Hypothalamus (tissue), 51 donors: ENCODE results near the gene TNFSF13B.
"Not testable (repeated sequence)": the region's sequence is repeated elsewhere in the genome, so short reads cannot be mapped to it uniquely, and the experiment has no call there.

Experiments
- DNase-seq, 51 donors: peaks; one replicate each; lab custom pipeline; 2025; lab: John Stamatoyannopoulos, UW

TNFSF13B gene

DNA sequence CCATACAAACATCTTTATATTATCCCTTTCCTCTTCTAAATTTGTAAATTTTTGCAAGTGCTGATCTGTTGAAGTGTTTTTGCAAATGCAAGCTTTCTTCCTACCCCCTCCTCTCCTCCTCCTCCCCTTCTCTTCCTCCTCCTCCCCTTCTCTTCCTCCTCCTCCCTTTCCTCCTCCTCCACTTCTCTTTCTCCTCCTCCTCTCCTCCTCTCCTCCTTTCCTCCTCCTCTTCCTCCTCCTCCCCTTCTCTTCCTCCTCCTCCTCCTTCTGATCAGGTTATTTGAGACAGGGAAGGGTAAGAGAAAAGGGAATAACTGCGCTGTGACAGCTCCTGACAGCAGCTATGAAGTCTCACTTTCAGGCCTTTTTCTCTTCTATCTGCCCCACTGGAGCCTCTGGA is 8.9 kb downstream of the TNFSF13B start:
- DNase-seq: no peak

DNA sequence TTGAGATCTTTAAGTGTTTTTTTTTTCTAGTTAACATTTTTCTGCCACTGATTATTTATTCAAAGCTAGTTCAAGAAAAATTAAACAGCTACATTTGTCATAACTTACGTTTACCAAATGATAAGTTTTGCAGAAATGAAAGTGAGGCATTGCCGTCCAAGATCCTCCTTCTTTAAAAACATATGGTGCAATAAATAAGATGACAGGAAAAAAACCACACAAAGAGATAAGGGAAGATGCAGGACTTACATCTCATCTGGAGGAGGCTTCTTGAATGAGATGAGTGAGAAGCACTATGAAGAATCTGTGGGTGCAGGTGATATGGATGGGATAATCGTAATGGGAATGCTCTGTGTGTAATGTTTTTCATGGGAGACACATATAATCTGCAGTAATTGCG is 12.4 kb downstream of the TNFSF13B start:
- DNase-seq: no peak

GRCh38 chr13:108283110-108283509 is 13.6 kb downstream of the TNFSF13B start:
- no peak for DNase-seq

- no peak for DNase-seq
Measured at GRCh38 chr13:108288741-108289140, 19.2 kb downstream of the TNFSF13B start.

DNA sequence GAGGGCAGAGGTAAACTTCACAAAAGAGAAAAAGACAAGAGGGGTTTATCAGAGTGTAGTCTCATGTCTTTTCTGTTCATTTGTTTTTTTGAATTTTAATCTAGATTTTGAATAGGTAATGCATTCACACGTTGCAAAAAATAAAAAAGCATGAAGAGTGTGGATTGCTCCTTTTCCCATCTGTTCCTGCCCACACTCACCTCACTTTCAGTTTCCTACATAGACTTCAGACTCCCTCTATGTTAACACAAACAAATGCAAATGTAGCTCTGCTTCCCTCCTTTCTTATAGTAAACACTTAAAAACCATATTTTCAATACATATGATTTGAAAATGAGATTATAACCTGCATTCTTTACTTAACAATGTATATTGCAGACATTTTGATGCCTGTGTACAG is 20.3 kb downstream of the TNFSF13B start:
- DNase-seq: no peak

DNA sequence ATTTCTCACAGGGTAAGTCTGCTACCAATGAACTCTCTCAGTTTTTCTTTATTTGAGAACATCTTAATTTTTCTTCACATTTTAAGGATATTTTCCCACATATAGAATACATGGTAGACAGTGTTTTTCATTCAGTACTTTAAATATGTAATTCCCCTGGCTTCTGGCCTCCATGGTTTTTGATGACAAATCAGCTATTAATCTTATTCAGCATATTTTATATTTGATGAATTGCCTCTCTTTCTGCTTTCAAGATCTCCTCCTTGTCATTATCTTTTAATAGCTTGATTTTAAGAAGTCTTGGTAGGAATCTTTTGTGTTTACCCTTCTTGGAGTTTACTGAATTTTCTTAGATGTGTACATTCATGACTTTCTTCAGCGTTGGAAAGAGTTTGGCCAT is 27.6 kb downstream of the TNFSF13B start:
- no peak for DNase-seq

GRCh38 chr13:108302279-108302678 is 32.8 kb downstream of the TNFSF13B start:
- no peak for DNase-seq

DNA sequence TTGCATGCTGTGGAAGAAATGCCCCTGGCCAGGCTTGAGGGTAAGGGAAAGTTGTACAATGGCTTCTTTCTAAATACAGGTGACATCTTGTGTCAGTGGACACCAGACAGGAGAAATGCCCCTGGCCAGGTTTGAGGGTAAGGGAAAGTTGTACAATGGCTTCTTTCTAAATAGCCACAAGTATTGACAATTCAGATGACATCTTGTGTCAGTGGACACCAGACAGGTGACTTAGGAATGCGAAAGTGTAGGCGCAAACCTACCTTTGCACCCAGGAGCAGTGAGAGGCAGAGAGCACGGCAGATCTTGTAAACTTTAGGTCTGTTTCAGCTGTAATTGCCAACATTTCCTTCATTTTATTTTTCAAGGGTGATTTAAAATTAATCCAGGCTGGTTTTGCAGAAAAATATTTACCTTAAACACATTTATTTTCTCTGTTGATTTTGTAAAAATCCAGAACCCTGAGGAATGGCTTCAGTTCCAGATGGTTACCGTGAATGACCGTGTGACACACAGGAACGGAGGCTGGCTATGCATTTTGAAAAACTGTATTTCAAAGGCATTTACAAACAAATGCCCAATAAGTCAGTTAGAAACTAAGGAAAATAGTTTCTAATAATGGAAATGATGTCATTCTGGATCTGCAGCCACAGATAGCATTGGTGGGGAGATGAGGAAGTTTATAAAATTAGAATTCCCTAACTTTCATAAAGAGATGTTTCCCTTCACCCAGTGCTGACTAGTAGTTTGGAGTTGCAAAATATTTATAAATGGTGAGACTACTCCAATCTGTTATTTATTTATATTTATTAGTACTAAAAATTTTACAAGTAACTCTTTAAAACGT is 34.9 kb downstream of the TNFSF13B start:
- no peak for DNase-seq

GRCh38 chr13:108305655-108306054 is 36.1 kb downstream of the TNFSF13B start:
- no peak for DNase-seq

- no peak for DNase-seq
Measured at GRCh38 chr13:108306860-108307259, 37.3 kb downstream of the TNFSF13B start.

- not testable (repeated sequence) for DNase-seq
Measured at GRCh38 chr13:108311596-108311995, 42.1 kb downstream of the TNFSF13B start.

DNA sequence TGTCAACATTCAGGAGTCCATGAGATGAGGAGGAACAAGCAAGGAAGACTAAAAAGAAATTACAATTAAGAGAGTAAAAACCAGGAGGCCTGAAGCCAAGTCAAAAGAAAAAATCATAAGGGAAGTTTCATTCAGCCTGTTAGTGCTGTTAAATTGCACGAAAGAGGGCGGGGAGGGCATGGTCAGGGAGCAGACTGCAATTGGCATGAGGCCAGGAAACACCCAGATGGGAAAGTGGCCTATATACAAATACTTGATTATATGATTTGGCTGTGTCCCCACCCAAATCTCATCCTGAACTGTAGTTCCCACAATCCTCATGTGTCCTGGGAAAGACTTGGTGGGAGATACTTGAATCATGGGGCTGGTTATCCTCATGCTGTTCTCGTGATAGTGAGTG is 43.9 kb downstream of the TNFSF13B start:
- no peak for DNase-seq

- no peak for DNase-seq
Measured at GRCh38 chr13:108315273-108315672, 45.8 kb downstream of the TNFSF13B start.

DNA sequence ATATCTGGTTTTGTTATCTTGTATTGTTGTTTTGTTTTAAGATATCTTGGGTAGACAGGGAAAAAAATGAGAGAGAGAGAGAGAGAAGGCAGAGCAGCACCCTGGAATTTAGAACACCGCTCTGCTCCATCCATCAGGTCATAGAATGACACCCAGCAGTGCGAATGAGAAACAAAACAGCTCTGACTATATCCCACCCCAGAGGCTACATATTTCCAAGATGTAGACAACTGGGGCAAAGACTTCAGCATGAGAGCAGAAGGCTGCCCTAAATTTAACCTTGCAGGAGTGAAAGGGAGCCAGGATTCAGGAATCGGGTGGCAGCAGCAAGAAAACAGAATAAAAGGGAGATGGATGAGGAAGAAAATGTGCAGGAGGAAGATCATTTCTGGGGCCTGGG is 46.5 kb downstream of the TNFSF13B start:
- DNase-seq: no peak

DNA sequence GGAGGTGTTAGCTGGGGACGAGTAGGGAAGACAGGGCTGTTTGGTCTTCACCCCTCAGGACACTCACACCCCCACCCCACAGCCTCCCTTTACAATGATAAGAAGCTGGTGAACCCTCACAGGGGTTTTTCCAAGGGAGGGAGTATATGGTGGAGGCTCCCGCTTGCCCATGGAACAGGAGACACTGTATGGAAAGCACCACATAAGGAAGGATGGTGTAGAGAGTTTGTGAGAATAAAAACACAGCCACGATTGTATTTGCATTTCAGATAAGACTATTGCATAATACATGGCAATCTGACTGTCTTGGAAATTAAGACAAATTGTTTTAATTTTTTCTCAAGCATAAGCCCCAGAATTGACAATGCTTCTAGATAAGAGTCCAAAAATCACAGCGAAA is 46.9 kb downstream of the TNFSF13B start:
- no peak for DNase-seq

GRCh38 chr13:108322206-108322824 is 52.8 kb downstream of the TNFSF13B start:
- DNase-seq: peak in 1 of 51 donors; percentile 29

DNA sequence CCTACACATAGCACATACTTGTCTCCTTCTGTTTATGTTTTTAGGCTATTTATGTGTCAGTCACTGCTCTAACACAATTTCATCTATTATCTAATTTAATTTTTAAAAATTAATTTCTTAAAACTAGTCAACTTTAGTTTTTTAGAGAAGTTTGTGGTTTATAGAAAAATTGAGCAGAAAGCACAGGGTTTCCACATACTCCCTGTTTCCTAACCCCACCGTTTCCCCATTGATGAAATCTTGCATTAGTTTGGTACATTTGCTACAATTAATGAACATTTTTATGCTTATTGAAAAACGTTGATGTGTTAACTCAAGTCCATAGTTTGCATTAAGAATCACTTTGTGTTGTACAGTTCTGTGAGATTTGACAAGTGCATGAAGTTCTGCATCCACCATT is 53.5 kb downstream of the TNFSF13B start:
- no peak for DNase-seq

DNA sequence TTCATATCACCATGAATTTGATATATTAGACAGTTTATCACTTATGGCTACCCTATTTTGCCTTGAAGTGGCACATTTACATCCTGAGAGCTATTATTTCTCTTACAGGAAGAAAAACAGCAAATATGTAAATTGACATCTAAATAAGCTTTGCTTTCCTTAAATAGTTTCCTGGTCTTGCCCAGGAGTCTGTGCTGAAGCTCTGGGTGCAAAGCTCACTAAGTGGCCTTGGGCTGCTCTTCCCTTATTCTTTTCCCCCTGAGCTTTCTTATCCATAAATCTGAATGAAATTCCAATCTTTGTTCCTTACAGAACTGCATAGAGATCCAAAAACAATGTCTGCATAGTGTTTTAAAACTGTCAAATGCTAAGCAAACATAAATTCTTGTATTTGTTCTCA is 56.3 kb downstream of the TNFSF13B start:
- DNase-seq: no peak

DNA sequence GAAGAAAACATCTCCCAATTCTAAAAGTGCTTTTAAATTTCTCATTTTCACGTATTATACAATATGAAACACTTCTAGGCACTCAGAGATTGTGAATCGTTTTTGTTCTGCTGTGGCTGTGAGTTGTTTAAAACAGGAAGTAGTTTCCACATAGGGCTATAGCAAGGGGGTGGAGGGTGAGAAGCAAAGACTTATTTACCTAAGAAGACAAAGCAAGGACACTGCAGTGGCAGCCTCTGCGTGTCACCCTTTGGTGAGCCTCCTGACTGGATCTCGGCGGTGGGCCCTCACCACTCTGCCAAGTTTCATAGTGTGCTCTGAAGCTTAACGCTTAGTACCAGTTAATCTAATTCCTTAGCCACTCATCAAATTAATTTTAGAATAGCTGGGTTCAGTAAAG is 56.8 kb downstream of the TNFSF13B start:
- DNase-seq: peak in 1 of 51 donors; percentile 1

GRCh38 chr13:108328848-108329247 is 59.3 kb downstream of the TNFSF13B start:
- no peak for DNase-seq

GRCh38 chr13:108332791-108333190 is 63.3 kb downstream of the TNFSF13B start:
- no peak for DNase-seq
